ENCODE results near the gene USF3.

The USF3 gene

GRCh38 chr3:113697500-113698090, 1.2 kb upstream of the USF3 start:
- peak overlapping the region; percentile 91 to 99 for H3K9ac ChIP-seq (ENCODE audit: low read depth in 1 of 2, low read length in 2 of 2)
- peaks cover 25 to 29% of the 10 kb centered on the region in 2 donors for H3K4me1 ChIP-seq (ENCODE audit: control insufficient read depth in 1 of 2, insufficient read depth in 2 of 2, low read length in 2 of 2)
- H3K27ac ChIP-seq (ENCODE audit: low read depth, low read length), result peak overlapping the region; percentile 83
- no peaks in the 10 kb centered on the region for H3K36me3 ChIP-seq (ENCODE audit: control insufficient read depth in 1 of 2, insufficient read depth in 2 of 2, low read length in 2 of 2)
- no peaks in the 10 kb centered on the region for H3K27me3 ChIP-seq (ENCODE audit: control insufficient read depth in 1 of 2, insufficient read depth in 2 of 2, low read length in 2 of 2)
- H3K9me3 ChIP-seq (ENCODE audit: control insufficient read depth in 1 of 2, low read length in 2 of 2), result no peaks in the 10 kb centered on the region
- peak overlapping the region; percentile 87 to 99 for H3K4me3 ChIP-seq (ENCODE audit: low read depth in 1 of 2, low read length in 2 of 2)

- no peaks in the 10 kb centered on the region for H3K27me3 ChIP-seq (ENCODE audit: control insufficient read depth in 1 of 2, insufficient read depth in 2 of 2, low read length in 2 of 2)
- H3K4me1 ChIP-seq (ENCODE audit: control insufficient read depth in 1 of 2, insufficient read depth in 2 of 2, low read length in 2 of 2), result peaks cover 25 to 29% of the 10 kb centered on the region in 2 donors
- no peaks in the 10 kb centered on the region for H3K36me3 ChIP-seq (ENCODE audit: control insufficient read depth in 1 of 2, insufficient read depth in 2 of 2, low read length in 2 of 2)
- peak overlapping the region; percentile 87 to 99 for H3K4me3 ChIP-seq (ENCODE audit: low read depth in 1 of 2, low read length in 2 of 2)
- H3K9ac ChIP-seq (ENCODE audit: low read depth in 1 of 2, low read length in 2 of 2), result peak overlapping the region; percentile 91 to 99
- peak overlapping the region; percentile 97 for H3K27ac ChIP-seq (ENCODE audit: low read depth, low read length)
- H3K9me3 ChIP-seq (ENCODE audit: control insufficient read depth in 1 of 2, low read length in 2 of 2), result no peaks in the 10 kb centered on the region
Observed at GRCh38 chr3:113696658-113697499, 437 bp upstream of the USF3 start.

DNA sequence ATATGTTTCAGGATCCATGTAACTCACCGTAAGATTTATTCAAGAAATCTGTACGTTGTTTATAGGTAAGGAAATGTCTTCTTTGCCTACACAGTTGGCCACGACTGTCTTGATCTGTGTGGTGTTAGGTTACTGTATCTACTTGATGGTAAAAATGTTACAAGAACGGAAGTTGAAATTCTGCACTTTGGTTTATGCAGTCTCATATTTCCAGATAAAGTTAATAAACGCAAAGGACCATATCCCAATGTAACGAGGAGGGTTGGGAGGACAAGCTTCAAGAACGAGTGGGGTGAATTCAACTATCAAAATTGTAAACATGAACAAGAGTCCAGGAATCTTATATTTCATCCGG, 1.0 kb downstream of the USF3 start:
- Histone ChIP-seq H3K9ac (ENCODE audit: low read depth in 1 of 2, low read length in 2 of 2) (peak overlapping the region; percentile 65 to 75), H3K9me3 (ENCODE audit: control insufficient read depth in 1 of 2, low read length in 2 of 2) (no peaks in the 10 kb centered on the region), H3K4me1 (ENCODE audit: control insufficient read depth in 1 of 2, insufficient read depth in 2 of 2, low read length in 2 of 2) (peaks cover 25 to 29% of the 10 kb centered on the region in 2 donors), H3K4me3 (ENCODE audit: low read depth in 1 of 2, low read length in 2 of 2) (peak overlapping the region; percentile 87 to 90), H3K27ac (ENCODE audit: low read depth, low read length) (peak overlapping the region; percentile 67), H3K27me3 (ENCODE audit: control insufficient read depth in 1 of 2, insufficient read depth in 2 of 2, low read length in 2 of 2) (no peaks in the 10 kb centered on the region), H3K36me3 (ENCODE audit: control insufficient read depth in 1 of 2, insufficient read depth in 2 of 2, low read length in 2 of 2) (no peaks in the 10 kb centered on the region)

GRCh38 chr3:113690482-113690881, 6.0 kb downstream of the USF3 start:
- no peak overlapping the region for H3K4me3 ChIP-seq (ENCODE audit: low read depth in 1 of 2, low read length in 2 of 2)
- peaks cover 0 to 8% of the 10 kb centered on the region in 2 donors for H3K36me3 ChIP-seq (ENCODE audit: control insufficient read depth in 1 of 2, insufficient read depth in 2 of 2, low read length in 2 of 2)
- no peaks in the 10 kb centered on the region for H3K27me3 ChIP-seq (ENCODE audit: control insufficient read depth in 1 of 2, insufficient read depth in 2 of 2, low read length in 2 of 2)
- H3K9ac ChIP-seq (ENCODE audit: low read depth in 1 of 2, low read length in 2 of 2), result no peak overlapping the region
- peaks cover 10 to 16% of the 10 kb centered on the region in 2 donors for H3K4me1 ChIP-seq (ENCODE audit: control insufficient read depth in 1 of 2, insufficient read depth in 2 of 2, low read length in 2 of 2)
- no peaks in the 10 kb centered on the region for H3K9me3 ChIP-seq (ENCODE audit: control insufficient read depth in 1 of 2, low read length in 2 of 2)
- no peak overlapping the region for H3K27ac ChIP-seq (ENCODE audit: low read depth, low read length)

DNA sequence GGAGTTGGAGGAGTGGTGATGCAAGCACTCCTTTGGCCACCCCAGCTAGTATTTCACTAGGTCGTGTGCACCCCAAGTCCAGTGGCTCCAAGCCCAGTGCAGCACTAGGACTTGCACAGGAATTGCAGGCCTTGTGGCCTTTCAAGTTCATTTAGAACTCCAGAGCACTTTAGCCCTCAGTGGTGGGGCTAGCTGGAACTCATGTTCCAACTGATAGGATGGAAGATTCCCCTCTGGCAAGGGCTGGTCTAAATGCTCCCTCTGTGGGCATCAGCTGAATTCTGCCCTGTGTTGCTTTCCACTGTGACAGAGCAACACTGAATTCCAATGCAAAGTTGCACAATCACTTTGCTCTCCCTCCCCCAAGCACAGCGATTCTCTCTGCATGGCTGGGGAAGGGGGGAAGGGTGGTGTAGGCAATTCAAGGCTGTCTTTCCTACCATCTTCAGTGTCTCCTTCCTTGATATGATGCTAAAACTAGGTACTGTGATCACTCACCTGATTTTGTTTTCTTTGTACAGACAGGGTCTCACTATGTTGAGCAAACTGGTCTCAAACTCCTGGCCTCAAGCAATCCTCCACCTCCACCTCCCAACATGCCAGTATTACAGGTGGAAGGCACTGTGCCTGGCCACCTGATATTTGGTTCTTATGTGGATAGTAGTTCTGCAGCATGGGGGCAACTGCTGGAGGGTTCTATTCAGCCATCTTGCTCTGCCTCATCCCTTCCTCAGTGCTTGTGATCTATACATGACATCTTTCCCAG, 10.3 kb downstream of the USF3 start:
- no peak overlapping the region for H3K9ac ChIP-seq (ENCODE audit: low read depth in 1 of 2, low read length in 2 of 2)
- peaks cover 0 to 2% of the 10 kb centered on the region in 2 donors for H3K9me3 ChIP-seq (ENCODE audit: control insufficient read depth in 1 of 2, low read length in 2 of 2)
- no peak overlapping the region for H3K4me3 ChIP-seq (ENCODE audit: low read depth in 1 of 2, low read length in 2 of 2)
- no peaks in the 10 kb centered on the region for H3K27me3 ChIP-seq (ENCODE audit: control insufficient read depth in 1 of 2, insufficient read depth in 2 of 2, low read length in 2 of 2)
- H3K36me3 ChIP-seq (ENCODE audit: control insufficient read depth in 1 of 2, insufficient read depth in 2 of 2, low read length in 2 of 2), result peaks cover 0 to 13% of the 10 kb centered on the region in 2 donors
- H3K4me1 ChIP-seq (ENCODE audit: control insufficient read depth in 1 of 2, insufficient read depth in 2 of 2, low read length in 2 of 2), result no peaks in the 10 kb centered on the region
- H3K27ac ChIP-seq (ENCODE audit: low read depth, low read length), result no peak overlapping the region

GRCh38 chr3:113685124-113685523, 11.3 kb downstream of the USF3 start:
- Histone ChIP-seq H3K4me1 (ENCODE audit: control insufficient read depth in 1 of 2, insufficient read depth in 2 of 2, low read length in 2 of 2) (no peaks in the 10 kb centered on the region), H3K4me3 (ENCODE audit: low read depth in 1 of 2, low read length in 2 of 2) (no peak overlapping the region), H3K27ac (ENCODE audit: low read depth, low read length) (no peak overlapping the region), H3K36me3 (ENCODE audit: control insufficient read depth in 1 of 2, insufficient read depth in 2 of 2, low read length in 2 of 2) (peaks cover 0 to 13% of the 10 kb centered on the region in 2 donors), H3K9ac (ENCODE audit: low read depth in 1 of 2, low read length in 2 of 2) (no peak overlapping the region), H3K9me3 (ENCODE audit: control insufficient read depth in 1 of 2, low read length in 2 of 2) (peaks cover 0 to 2% of the 10 kb centered on the region in 2 donors), H3K27me3 (ENCODE audit: control insufficient read depth in 1 of 2, insufficient read depth in 2 of 2, low read length in 2 of 2) (no peaks in the 10 kb centered on the region)

- no peak overlapping the region for H3K27ac ChIP-seq (ENCODE audit: low read depth, low read length)
- no peak overlapping the region for H3K4me3 ChIP-seq (ENCODE audit: low read depth in 1 of 2, low read length in 2 of 2)
- H3K27me3 ChIP-seq (ENCODE audit: control insufficient read depth in 1 of 2, insufficient read depth in 2 of 2, low read length in 2 of 2), result no peaks in the 10 kb centered on the region
- no peaks in the 10 kb centered on the region for H3K4me1 ChIP-seq (ENCODE audit: control insufficient read depth in 1 of 2, insufficient read depth in 2 of 2, low read length in 2 of 2)
- H3K9ac ChIP-seq (ENCODE audit: low read depth in 1 of 2, low read length in 2 of 2), result no peak overlapping the region
- H3K9me3 ChIP-seq (ENCODE audit: control insufficient read depth in 1 of 2, low read length in 2 of 2), result peaks cover 0 to 2% of the 10 kb centered on the region in 2 donors
- peaks cover 0 to 13% of the 10 kb centered on the region in 2 donors for H3K36me3 ChIP-seq (ENCODE audit: control insufficient read depth in 1 of 2, insufficient read depth in 2 of 2, low read length in 2 of 2)
Observed at GRCh38 chr3:113684271-113684819, 12.1 kb downstream of the USF3 start.

GRCh38 chr3:113678773-113679172, 17.7 kb downstream of the USF3 start:
- Histone ChIP-seq H3K36me3 (ENCODE audit: control insufficient read depth in 1 of 2, insufficient read depth in 2 of 2, low read length in 2 of 2) (peaks cover 0 to 15% of the 10 kb centered on the region in 2 donors), H3K4me3 (ENCODE audit: low read depth in 1 of 2, low read length in 2 of 2) (no peak overlapping the region), H3K4me1 (ENCODE audit: control insufficient read depth in 1 of 2, insufficient read depth in 2 of 2, low read length in 2 of 2) (peaks cover 0 to 5% of the 10 kb centered on the region in 2 donors), H3K27me3 (ENCODE audit: control insufficient read depth in 1 of 2, insufficient read depth in 2 of 2, low read length in 2 of 2) (no peaks in the 10 kb centered on the region), H3K27ac (ENCODE audit: low read depth, low read length) (no peak overlapping the region), H3K9ac (ENCODE audit: low read depth in 1 of 2, low read length in 2 of 2) (no peak overlapping the region), H3K9me3 (ENCODE audit: control insufficient read depth in 1 of 2, low read length in 2 of 2) (no peaks in the 10 kb centered on the region)

DNA sequence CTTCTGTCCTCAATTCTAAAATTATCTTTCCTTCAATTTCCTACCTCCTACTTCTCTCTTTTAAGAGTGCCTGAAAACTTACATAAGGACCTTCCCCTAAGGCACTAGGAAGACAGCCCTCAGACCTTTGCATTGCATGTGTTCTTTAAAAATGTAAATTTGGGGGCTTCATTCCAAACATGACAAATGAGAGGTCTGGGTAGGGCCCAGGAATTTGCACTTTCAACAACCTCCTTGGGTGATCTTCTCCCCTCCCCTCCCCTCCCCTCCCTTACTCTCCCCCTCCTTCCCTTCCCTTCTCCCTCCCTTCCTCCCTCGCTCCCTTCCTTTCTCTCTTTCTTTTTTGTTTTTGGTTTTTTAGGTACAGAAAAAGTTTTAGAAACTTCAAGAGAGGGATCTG, 18.7 kb downstream of the USF3 start:
- Histone ChIP-seq H3K9me3 (ENCODE audit: control insufficient read depth in 1 of 2, low read length in 2 of 2) (no peaks in the 10 kb centered on the region), H3K27ac (ENCODE audit: low read depth, low read length) (no peak overlapping the region), H3K4me3 (ENCODE audit: low read depth in 1 of 2, low read length in 2 of 2) (no peak overlapping the region), H3K9ac (ENCODE audit: low read depth in 1 of 2, low read length in 2 of 2) (no peak overlapping the region), H3K4me1 (ENCODE audit: control insufficient read depth in 1 of 2, insufficient read depth in 2 of 2, low read length in 2 of 2) (peaks cover 0 to 5% of the 10 kb centered on the region in 2 donors), H3K27me3 (ENCODE audit: control insufficient read depth in 1 of 2, insufficient read depth in 2 of 2, low read length in 2 of 2) (no peaks in the 10 kb centered on the region), H3K36me3 (ENCODE audit: control insufficient read depth in 1 of 2, insufficient read depth in 2 of 2, low read length in 2 of 2) (peaks cover 0 to 20% of the 10 kb centered on the region in 2 donors)

Data from duodenal mucosa (tissue), 2 donors.